GM19468 (cell line): Measurements from ENCODE around the gene URM1.
A peak's percentile ranks its signal among the peaks of the same experiment; 100 is the strongest.
"Not testable (repeated sequence)": the region's sequence is repeated elsewhere in the genome, so short reads cannot be mapped to it uniquely, and the experiment has no call there.

Experiments
- ATAC-seq: cut with Tn5 transposase; IDR thresholded peaks from one replicate; pipeline ENCODE4 v1.9.1; 2021; ENCODE audit warnings: mild to moderate bottlenecking, moderate library complexity, moderate number of reproducible peaks; ENCODE audit not compliant: unreplicated experiment; ENCODE audit errors: extremely low read depth

The URM1 gene

GRCh38 chr9:128405077-128405779, 34.1 kb downstream of the URM1 start:
- ATAC-seq, result no peak

DNA sequence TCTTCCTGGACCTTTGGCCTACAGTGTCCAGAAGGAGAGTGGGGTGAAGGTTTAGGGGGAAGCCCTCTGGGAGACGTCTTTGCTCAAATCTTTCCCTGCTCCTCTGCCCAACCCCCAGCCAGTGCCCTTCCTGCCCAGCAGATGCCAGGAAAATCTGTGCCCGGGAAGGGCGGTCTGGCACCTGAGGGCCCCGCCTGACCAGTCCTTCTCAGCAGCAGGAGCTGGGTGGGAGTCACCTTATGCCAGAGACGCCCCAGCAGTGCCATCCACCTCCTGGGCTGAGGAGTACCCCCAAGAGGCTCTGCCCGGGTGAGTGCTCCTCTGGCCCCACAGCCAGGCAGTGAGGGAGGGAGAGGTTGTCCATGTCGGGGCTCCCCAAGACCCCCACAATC, 34.6 kb downstream of the URM1 start:
- no peak for ATAC-seq

- no peak for ATAC-seq
These were observed 35.7 kb downstream of the URM1 start for GRCh38 chr9:128406848-128407391.

DNA sequence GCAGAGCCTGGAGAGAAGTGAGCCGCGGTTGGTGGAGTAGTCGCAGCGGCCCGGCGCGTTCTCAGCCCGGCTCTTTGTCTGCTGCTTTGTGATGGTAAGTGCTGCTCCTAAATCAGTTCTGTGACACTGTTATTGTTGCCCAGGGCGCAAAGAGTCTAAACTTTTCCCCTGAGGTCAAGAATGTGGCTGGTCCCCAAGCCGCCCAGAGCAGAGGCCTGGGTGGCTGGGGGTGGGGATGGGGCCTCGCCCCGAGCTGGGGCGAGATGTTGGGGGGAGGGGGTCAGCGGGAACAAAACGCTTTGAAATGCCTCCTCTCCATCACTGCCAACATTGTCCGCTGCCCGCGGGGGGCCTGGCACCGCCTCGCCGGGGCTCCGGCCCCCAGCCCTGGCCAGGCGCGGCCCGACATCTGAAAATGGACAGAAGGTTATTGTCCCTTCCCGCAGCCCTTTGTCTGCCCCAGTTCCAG, 37.8 kb downstream of the URM1 start:
- ATAC-seq, result no peak

GRCh38 chr9:128409450-128409849, 38.3 kb downstream of the URM1 start:
- no peak for ATAC-seq

- no peak for ATAC-seq
These were observed 38.8 kb downstream of the URM1 start for GRCh38 chr9:128409978-128410377.

DNA sequence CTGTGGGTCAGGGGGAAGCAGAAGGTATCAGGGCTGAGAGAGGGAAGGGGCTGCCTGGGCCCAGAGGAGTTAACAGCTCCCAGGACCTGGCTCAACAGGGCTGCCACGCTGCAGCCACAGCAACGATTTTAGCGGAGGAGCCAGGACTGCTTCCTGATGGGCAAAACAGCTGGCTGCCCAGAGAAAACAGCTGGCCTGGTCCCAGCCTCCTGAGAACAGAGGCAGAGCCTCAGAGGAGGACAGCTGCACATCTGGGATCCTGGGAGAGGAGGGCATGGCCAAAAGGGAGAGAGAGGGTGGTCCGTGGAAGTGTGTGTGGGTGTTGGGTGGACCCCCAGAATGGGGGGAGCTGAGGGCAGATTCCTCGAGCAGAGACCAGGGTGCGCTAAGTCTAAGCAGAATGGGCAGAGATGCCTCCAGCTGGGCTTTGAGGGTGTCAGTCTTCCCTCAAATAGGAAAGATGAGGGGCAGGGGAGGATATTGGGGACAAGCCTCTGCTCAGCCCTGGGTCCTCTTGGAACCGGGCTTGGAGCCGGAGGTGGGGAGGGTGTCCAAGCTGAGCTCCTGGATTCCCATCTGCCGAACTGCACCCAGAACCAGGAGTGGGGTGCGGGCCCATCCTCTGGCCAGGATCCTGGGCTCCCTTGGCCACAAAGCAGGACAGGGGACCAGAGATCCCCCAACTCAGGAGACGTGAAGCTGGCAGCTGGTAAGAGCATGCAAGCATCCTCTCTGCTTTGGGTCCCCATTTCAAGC, 40.4 kb downstream of the URM1 start:
- ATAC-seq, result no peak

DNA sequence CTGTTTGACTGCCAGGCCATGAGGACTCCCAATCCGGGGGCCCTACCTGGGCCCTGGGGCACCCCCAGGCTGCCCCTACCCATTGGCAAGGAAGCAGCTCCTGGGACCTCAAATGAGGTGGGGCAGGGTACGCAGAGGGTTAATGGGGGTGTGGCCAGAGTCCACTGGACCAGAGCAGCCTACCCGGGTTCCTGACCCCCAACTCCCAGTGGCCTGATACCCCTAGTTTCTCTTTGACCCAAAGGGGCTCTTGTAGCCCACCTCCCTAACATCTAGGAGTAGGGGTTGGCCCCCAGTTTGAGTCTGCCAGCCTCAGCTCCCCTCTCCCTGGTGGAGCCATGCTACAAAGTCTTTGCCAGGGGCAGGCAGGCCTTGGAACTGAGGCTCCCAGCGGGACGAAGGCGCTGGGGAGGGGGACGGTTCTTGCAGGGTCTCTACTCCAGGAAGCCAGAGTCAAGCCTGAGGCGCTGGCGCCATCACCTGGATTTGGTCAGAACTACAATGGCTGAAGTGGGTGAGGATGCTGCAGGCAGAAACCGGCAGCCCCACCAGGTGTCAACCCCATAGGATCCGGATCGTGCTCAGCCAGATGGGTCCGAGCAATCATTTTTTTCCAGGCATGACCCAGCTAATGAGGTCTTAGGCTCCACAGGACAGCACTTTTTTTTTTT, 41.1 kb downstream of the URM1 start:
- no peak for ATAC-seq

GRCh38 chr9:128413728-128414127, 42.6 kb downstream of the URM1 start:
- ATAC-seq, result not testable (repeated sequence)

DNA sequence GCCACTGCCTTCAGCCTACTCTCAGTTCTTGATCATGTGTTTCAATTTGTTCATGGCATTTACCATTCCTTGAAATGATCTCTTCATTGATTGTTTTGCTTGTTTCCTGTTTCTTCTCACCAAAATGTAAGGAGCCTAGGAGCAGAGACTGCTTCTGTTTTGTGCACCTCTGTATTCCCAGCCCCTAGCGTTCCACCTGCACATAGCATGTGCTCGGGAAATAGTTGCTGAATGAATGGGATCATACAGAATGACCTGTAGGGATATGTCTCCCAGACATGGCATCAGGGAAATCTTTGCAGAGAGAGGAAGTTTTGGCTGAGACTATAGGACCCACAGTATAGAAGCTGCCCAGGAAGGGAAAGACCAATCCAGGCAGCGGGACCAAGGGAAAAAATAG, 43.3 kb downstream of the URM1 start:
- ATAC-seq, result no peak

DNA sequence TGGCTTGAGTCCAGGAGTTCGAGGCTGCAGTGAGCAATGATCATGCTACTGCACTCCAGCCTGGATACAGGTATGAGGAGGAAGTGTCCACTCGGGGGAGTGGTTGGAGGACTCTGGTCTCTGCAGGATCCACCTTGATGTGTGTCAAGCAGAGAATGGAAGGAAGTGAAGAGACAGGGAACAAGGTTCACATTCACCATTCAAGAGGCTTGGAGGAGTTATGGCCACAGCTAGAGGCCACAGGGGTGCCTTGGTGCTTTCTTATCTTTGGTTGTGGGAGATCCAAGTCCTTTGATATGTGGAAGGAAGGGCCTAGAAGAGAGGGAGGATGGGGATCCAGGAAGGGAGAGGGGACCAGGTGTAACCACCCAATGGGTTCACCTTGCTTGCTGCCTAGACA, 44.1 kb downstream of the URM1 start:
- ATAC-seq, result no peak

DNA sequence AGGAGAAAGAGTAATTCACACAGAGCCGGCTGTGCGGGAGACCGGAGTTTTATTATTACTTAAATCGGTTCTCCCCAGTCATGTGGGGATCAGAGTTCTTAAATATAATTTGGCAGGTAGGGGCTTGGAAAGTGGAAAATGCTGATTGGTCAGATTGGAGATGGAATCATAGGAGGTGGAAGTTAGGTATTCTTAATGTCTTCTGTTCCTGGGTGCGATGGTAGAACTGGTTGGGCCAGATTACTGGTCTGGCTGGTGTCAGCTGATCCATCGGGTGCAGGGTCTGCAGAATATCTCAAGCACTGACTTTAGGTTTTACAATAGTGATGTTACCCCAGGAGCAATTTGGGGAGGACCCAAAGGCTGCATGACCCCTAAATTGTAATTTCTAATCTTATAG, 44.8 kb downstream of the URM1 start:
- ATAC-seq, result no peak

- ATAC-seq, result no peak
These were observed 45.4 kb downstream of the URM1 start for GRCh38 chr9:128416432-128417019.

GRCh38 chr9:128419061-128419925, 48.1 kb downstream of the URM1 start:
- ATAC-seq, result no peak

- peak; percentile 68 for ATAC-seq
These were observed 49.0 kb downstream of the URM1 start for GRCh38 chr9:128420060-128420650.

DNA sequence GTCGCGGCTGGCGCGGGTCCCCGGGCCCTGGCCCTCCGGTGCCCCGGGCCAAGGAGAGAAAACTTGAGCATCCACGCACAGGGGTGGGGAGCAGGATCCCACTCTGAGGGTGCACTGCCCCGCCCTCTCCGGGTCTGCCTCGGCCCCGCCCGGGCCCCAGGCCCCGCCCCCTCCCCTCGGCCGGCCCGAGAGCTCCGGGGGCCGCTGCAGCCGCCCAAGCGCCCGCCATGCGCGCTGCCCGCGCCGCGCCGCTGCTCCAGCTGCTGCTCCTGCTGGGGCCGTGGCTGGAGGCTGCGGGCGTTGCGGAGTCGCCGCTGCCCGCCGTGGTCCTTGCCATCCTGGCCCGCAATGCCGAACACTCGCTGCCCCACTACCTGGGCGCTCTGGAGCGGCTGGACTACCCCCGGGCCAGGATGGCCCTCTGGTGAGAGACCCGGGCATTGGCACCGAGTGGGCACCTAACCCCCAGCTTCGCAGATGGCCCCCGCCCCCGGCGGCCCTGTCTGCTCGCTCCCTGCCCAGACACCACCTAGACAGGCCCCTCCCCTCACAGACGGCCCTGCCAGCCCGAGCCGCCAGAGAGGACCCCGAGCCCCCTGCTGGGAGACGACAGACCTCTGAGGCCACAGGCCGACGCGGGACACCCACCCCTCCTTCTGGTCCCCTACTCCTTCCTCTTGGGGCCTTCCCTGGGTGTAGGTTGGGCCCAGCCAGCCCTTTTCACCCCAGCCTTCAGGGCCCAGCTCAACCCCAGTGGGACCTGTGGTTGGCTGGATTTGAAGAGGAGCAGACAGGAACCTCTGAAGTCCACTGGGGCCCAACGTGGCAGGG, 49.7 kb downstream of the URM1 start, which contains the start of gene CERCAM:
TSS of gene CERCAM (plus strand) at position 207 of the 831 bp plus-strand sequence. CDS start at position 228, 21 bp downstream.
- no peak for ATAC-seq

GRCh38 chr9:128421482-128421996, 50.4 kb downstream of the URM1 start:
- no peak for ATAC-seq
